ENCODE results near the gene SFI1.

- TF ChIP-seq CTCF (IDR thresholded peaks at IDR 0.05) (no peak), POLR2A (IDR thresholded peaks at IDR 0.05) (no peak), POLR2AphosphoS5 (IDR thresholded peaks at IDR 0.05) (no peak)
Observed at GRCh38 chr22:31509061-31509762, 12.9 kb downstream of the SFI1 start.

All from transverse colon (tissue), 4 donors.